ENCODE results near the gene ITPR2.
"Not testable (repeated sequence)": the region's sequence is repeated elsewhere in the genome, so short reads cannot be mapped to it uniquely, and the experiment has no call there.

ITPR2 gene

DNA sequence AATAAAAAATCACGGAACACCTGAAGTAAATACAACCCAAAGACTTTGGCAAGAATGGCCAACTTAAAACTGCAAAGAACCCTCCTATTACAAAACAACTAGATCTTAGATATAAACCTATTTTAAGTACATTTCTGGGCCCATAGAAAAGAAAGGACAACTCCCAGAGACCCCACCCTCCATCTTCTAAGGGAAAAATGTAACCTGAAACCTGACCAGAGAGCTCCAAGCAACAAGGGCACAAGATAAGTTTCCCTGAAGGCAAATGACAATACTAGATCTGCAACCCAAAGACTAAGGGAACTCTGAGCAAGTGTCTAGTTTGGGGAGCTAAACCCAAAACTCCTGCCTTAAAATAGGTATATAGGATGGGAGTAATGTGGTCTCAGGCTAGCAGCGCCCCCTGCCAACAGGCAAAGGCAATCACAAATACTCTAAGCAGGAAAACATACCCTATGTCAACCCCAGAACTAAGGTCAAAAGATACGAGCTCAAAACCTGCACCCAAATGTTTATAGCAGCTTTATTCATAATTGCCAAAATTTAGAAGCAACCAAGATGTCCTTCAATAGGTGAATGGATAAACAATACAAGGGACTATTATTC, 218.9 kb downstream of the ITPR2 start:
- peak; percentile 57 for DNase-seq

DNA sequence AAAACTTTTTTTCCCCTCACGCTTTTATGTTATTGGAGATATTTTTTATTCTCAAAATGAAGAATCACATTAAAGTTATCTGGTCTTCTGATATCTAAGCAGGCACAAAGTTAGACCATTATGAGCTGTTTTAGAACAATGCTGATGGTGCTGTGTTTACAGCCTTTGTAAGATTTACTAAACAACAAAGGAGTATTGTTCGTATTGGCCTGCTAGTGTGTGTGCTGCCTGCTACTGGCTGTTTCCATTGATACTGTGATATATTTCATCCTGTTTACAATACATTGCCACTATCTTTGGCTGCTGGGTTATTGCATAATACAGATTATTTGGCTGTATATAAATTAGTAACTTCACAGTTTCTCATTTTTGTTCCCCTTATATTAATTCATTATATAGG, 220.8 kb downstream of the ITPR2 start:
- DNase-seq, result no peak

DNA sequence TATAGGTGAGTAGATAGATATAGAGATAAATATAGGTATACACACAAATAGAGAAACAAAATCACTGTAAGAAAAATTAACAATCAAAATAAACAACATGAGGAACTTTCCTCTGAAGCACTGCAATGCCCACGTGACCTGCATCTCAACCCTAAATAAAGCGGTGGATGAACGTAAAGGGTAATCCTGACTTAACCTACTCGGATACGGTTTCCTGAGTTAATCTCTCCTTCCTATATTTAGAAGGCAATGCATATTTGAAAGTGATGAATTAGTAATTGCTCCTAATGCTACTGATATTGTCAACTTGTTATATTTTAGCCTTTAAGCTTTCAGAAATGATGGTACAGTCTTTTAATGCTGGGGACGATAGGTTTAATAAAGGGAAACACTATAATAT, 221.4 kb downstream of the ITPR2 start:
- no peak for DNase-seq

DNA sequence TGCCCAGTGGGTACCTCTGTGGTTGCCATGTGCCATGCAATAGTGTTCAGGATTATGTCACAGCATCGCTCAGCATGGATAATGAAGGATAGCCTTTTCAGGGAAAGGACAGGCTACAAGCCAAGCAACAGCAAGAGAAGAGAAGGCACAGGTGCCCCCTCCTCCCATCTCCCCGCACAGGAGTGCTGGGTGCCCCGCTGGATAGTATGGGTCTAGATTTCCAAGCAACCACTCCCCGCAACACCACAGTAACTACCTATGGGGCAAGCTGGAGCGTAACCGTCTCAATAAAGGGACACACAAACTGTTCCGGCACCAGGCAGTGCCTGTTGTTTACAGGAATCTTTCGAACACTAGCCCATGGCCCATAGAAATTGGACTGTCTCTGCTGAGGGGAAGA, 222.2 kb downstream of the ITPR2 start:
- no peak for DNase-seq

DNA sequence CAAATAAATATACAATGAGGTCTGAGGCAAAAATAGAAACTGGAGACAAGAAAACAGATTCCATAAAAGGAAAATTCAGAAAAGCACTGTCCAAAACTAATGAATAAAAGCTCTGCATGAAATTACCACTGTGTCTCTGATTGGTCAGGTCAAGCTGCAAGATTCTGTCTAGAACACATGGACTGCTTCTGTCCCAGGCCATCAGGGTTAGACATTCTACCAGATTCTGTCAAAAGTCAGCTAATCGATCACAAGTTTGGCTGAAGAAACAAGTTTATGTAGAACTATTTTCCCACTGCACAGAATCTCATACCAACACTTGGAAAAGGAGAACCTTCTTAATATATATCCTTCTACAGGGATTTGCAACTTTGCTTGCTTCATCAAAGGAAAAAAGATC, 223.0 kb downstream of the ITPR2 start:
- DNase-seq, result no peak

DNA sequence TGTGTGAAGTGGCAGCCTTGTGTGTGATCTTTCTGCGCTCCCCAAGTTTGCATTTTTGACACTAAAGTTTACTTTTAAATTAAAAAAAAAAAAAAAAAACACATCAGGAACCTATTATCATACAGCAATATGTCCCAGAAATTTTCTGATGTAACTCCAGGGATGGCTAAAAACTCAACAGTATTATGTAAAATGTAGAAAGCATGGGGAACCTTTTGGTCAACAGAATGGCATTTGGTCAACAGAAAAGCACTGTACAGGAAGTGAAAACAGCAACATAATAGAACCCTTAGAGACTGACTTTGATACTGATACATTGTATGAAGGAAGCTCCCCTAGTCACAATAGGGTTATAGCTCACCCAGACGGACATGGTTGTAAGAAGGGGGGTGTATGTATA, 224.3 kb downstream of the ITPR2 start:
- DNase-seq, result no peak

DNA sequence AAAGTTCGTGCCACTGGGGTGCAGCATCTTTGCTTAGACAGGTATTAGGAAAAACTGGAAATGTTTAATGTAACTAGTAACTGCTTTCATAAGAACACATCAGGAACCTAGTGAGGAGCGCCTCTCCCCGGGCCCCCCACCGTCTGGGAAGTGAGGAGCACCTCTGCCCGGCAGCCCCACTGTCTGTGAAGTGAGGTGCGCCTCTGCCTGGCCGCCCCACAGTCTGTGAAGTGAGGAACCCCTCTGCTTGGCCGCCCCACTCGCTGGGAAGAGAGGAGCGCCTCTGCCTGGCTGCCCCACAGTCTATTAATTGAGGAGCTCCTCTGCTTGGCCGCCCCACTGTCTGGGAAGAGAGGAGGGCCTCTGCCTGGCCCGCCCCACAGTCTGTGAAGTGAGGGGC, 224.7 kb downstream of the ITPR2 start:
- no peak for DNase-seq

DNA sequence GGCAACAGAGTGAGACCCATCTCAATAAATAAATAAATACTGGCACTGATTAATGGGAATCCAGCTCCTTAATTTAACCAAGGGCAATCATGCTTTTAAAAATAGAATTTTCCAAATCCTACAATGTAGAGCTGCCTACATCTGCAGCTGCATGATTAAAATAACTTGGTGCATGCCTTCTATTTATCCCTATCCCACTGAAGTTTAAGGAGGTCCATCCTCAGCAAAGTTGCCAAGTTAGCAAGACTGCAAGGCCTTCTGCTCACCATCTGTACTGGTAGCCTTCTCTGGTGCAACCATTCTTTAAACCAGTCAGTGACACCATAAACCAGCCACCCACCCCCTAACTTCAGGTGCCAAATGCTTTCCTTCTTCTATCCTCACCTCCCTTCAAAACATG, 226.1 kb downstream of the ITPR2 start:
- no peak for DNase-seq

DNA sequence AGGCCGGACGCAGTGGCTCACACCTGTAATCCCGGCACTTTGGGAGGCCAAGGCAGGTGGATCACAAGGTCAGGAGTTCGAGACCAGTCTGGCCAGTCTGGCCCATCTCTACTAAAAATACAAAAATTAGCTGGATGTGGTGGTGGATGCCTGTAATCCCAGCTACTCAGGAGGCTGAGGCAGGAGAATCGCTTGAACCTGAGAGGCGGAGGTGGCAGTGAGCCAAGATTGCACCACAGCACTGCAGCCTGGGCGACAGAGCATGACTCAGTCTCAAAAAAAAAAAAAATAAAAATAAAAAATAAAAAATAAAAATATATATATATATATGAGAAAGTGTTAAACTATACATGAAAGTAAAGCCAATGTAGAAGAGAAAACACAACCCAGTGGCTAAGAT, 228.2 kb downstream of the ITPR2 start:
- not testable (repeated sequence) for DNase-seq

DNA sequence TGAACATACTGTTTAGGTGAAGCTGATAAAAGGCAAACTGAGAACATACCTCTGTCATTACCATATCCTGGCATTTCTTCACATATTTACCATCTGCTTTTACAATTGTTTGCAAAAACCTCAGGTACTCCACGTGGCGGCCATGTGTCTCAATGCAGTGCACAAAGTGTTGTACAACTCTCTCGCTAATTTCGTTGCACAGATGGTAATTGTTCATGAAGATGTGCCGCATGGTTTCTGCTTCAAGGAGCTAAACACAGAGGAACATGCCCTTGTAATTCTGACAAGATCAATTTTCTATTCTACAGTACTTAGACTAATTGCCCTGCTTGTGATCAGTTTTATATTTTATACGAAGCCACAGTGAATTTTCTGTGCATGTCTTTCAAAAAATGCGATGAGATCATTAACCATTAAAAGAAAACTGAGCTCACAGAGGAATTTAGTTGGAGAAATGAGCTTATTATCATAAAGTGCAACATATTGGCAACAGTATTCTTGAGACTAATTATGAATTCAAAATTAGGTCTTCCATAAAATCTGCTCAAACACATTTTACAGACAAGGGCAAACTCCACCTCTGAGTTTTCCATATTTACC, 233.8 kb downstream of the ITPR2 start:
- DNase-seq, result no peak

DNA sequence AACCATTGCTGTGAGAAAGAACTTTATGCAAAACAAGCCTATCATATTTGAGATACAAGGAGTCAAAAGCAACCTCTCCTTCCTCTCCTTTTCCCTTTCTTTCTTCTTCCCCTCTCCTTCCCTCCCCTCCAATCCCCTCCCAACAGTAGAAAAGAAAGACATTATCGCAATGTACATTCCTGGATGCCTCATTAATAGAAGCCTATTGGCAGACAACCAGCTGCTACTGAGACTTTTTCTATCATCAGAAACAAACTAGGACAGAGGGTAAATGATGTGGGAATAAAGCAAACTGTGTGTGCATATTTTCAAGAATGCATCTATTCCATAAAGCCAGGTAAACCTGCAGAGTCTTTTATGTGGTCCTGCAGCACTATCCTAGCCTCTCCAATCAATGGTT, 237.2 kb downstream of the ITPR2 start:
- DNase-seq, result no peak

DNA sequence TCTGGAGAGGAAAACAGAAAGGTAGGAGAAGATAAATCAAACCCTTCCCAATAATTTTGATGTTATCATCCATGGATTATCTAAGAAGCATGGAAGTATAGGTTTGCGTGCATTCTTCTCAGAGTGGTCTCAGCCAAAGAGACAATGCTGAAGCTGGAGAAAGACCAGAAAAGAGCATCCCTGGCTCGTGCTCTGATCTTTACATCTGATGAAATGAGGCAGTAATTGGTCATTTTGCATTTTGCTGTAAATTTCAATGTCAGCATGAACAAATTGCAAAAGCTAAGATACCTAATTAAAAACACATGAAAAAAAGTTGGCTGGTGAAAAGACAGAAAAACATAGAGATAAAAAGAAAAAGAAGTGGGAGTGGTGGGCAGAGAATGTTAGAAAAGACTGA, 252.4 kb downstream of the ITPR2 start:
- DNase-seq, result no peak

DNA sequence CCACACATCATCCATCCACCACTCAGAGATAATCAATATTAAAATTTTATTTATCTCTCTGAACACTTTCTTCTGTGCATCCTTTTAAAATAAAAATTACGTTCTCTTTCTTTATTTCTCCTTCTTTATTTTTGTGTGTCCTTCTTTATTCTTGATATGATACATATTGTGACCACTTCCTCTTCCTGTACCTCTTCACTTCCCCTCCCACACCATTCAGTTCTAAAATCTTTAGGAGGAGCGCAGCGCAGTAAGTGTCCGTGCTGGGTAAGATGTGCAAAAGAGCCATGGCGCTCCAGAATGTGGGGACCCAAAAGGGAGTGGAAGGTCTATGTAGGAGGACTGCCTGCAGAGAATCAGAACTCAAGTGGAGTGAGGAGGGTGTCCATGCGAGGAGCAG, 256.7 kb downstream of the ITPR2 start:
- DNase-seq, result peak; percentile 25

DNA sequence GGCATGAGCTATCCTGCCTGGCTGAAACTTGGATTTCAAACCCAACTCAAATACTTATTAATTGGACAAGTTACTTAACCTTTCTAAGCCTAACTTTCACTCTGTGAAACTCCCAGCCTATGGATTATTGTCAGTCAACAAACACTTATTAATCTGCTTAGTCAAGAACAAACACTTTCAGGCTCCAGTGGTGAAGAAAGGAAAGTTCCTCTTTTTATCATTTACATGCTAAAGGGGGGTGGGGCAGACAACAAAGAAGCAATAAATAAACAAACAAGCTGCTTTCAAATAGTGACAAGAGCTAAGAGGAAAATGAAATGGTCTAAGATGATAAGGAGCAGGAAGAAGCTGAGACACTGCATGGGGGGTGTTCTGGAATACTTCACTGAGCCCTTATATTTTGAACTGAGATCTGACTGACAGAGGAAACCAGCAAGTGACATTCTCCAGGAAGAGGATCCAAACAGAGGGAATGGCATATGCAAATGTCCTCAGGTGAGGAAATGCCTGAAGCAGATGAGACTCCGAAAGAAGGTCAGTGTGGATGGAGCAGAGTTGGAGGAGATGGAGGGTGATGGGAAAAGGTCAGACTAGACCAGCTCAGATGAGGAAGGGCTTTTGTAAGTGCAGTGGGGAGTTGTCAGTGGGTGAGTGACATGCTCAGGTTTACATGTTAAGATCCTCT, 259.6 kb downstream of the ITPR2 start:
- DNase-seq, result peak; percentile 55

DNA sequence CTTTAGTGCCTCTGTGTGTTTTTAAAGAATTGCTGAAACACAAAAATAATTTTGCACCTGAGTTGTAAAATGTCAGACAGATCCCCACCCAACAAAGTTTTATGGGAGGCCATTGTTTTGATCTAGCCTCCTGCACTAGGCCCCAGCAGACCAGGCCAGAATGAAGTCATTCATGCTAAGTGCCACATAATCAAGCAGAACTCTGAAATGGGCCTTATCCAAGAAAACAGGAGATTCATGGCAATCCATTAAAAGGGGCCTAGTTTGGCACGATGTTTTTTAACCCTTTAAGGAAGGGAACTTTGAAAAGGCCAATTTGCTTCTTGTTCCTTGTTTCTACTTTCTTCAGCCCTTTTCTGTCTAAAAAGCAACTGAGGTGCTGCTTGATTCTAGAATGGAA, 260.9 kb downstream of the ITPR2 start:
- DNase-seq, result no peak

DNA sequence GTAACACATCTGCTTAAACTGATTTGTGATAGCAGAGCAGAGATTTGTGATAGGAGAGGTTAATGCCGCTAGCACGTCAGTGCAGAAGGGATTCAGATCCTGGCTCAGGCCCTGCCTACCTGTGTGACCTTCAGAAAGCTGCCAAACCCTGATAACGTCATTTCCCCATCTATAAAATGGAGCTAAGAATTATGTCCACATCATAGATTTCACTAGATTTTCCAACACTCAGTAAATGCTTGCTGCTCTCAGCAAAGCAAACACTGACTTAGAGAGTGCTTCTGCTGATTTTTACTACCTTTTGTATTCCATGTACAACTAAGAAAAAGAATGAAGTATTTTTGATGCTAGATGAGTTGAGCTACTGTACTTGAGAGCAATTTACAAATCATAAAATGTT, 261.4 kb downstream of the ITPR2 start:
- no peak for DNase-seq

DNA sequence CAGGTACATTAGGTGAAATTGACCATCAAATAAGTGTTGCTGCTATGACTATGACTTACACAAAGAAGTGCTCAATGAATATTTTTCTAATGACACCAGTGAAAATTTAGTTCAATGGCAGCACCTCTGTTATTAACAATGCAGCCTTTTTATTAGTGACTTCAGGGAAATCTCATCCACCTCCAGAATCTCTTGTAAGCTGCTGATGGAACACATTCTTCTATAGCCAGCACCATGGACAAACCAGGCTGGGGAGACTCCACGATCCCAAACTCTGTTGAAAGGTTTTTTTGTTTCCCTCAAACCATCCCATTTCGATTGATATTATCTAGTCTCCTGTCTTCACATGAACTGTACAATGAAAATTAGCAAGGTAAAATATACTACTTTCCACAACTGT, 265.9 kb downstream of the ITPR2 start:
- DNase-seq, result no peak

DNA sequence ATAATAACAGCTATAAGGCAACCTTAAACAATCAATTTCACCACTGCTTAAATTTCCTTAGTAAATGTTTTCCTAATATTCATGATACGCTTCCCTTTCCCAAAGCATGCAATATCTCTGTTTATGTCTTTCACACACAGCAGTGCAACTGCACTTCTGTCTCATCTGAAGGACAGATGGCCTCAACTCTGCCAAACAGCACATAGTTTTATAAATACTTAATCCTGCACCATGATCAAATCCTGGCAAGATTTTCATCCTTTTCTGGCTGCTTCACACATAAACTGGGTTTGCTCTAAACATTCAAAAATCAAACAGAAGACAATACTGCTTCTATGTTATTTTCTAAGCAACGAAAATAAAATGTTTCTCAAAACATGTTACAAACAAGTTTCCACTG, 266.3 kb downstream of the ITPR2 start:
- DNase-seq, result no peak

DNA sequence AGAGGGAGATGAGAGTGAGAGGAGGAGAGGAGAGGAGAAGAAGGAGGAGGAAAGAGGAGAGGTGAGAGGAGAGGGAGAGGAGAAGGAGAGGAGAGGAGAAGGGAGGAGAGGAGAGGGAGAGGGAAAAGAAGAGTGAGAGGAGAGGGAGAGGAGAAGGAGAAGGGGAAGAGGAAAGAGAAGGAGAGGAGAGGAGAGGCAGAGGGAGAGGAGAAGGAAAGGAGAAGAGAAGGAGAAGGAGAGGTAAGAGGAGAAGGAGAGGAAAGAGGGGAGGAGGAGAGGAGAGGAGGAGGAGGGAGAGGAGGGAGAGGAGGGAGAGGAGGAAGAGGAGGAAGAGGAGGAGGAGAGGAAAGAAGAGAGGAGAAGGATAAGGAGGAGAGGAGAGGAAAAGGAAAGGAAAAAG, 266.8 kb downstream of the ITPR2 start:
- no peak for DNase-seq

DNA sequence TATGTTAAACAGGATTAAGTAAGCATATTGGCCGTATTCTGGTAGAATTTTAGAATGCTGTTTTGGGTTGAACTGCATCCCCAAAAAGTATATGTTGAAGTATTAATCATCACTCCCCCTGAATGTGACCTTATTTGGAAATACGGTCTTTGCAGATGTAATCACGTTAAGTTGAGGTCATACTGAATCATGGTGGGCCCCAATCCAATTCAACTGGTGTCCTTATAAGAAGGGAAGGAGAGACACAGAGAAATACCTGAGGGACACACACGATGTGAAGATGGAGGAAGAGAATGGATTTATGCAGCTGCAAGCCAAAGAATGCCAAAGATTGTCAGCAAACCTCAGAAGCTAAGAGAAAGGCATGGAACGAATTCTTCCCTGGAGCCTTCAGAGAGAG, 268.6 kb downstream of the ITPR2 start:
- DNase-seq, result no peak

DNA sequence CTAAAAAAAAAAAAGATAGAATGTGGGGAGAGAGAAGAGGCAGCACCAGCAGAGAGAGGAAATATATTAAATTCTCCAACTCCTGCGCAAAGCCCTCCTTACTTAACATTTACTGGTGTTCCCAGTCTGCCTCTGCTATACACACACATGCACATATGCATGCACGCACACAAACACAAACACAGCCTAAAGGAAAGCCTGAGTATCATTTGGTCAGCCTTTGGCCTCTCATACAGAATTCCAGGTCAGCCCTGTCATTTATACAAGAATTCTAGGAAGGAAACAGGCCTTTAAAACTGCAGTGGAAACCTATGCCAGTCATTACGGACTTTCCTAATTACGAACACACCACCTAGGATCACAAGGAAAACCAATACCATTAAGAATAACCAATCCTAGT, 269.4 kb downstream of the ITPR2 start:
- DNase-seq, result no peak

DNA sequence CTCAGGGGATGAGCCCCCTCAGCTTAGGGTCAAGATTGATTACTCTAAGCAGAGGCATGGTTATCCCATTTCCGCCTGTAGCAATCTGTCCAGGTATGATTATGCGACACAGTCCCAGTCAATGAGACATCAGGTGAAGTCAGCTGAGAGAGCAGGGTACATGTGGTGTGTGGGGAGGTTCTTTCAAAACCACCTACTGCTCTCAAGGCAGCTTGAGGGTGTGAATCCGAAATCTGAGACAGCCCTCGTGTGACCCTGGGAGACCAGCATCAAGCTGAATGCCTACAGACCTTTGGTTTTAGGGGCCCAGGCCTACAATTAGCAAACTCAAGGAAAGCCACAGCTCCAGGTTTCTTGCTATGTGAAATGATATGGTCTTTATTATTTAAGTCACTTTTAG, 275.7 kb downstream of the ITPR2 start:
- no peak for DNase-seq

DNA sequence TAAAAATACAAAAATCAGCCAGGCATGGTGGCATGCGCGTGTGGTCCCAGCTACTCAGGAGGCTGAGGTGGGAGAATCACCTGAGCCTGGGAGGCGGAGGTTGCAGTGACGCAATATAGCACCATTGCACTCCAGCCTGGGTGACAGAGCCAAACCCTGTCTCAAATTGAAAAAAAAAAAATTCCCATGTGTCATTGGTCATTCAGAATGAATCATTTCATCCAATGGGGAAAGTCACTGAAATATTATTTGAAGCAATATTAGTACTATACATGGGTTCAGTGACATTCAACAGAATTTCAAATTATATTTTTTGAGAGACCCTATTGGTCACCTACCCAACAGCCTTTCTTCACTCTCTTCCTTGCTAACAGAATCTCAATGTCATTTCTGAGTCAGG, 276.1 kb downstream of the ITPR2 start:
- DNase-seq, result no peak

DNA sequence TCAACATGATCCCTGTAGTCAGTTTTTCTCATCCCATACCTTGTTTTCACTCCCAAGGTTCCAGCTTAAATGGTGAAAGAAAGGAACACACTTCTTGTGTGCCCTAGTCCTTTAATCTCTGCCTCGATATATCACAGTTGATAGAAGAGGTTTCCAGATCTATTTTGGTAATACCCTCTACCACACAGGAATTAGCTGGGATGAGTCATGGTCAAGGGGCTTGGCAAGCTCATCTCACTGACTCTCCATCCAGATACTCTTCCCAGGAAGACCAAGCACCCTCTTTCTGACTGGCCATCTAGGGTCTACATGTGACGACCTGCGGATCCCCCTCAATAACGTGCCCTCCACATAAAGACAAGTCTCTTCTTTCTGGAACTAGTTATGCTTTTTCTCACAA, 277.9 kb downstream of the ITPR2 start:
- DNase-seq, result no peak

DNA sequence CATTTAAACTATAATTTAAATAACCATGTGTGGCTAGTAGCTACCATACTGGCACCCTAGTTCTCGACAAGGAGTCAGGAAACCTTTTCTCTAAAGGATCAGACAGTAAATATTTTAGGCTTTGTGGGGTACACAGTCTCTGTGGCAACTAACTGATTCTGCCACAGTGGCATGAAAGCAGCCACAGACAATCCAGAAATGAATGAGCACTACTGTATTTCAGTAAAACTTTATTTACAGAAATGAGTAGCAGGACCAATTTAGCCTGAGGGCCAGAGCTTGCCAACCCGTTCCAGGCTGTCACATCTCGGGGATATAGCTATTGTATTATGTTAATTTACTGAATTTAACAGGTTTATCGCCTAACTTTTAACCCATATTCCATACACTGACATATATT, 278.7 kb downstream of the ITPR2 start:
- no peak for DNase-seq
